SK-N-SH treated with all-trans-retinoic acid at 6 μM for 48 hours (cell line): ENCODE results near the gene HOXA7.

ENCODE experiments used
- ATAC-seq: fragments of 200-7000 bp; cut with Tn5 transposase; 3 replicates; pipeline ENCODE4 v1.9.1; 2020; ENCODE audit warnings: mild to moderate bottlenecking, moderate library complexity
- ARNTL ChIP-seq: fragments of 450-650 bp; formaldehyde crosslinking; IDR thresholded peaks from 2 replicates; pipeline ENCODE4 v1.5.0; 2020; ENCODE audit warnings: low read depth, mild to moderate bottlenecking, moderate library complexity, borderline replicate concordance
- BACH2 ChIP-seq: fragments of 250-450 bp; sonication (Bioruptor Pico); IDR thresholded peaks from 2 replicates; pipeline ENCODE4 v1.9.0; 2021; ENCODE audit warnings: mild to moderate bottlenecking, borderline replicate concordance
- CREB5 ChIP-seq: fragments of 250-450 bp; sonication (Bioruptor Pico); IDR thresholded peaks from 2 replicates; pipeline ENCODE4 v1.5.1; 2020; ENCODE audit warnings: low read depth, mild to moderate bottlenecking, moderate library complexity
- CSDC2 ChIP-seq: fragments of 250-450 bp; sonication (Bioruptor Pico); IDR thresholded peaks from 2 replicates; pipeline ENCODE4 v1.5.0; 2020; ENCODE audit warnings: mild to moderate bottlenecking, moderate library complexity
- ESRRG ChIP-seq: fragments of 250-450 bp; sonication (Bioruptor Pico); IDR thresholded peaks from 2 replicates; pipeline ENCODE4 v1.6.1; 2021; ENCODE audit warnings: mild to moderate bottlenecking
- ISL1 ChIP-seq: fragments of 250-450 bp; sonication (Bioruptor Pico); IDR thresholded peaks from 2 replicates; pipeline ENCODE4 v2.1.2; 2022; ENCODE audit warnings: mild to moderate bottlenecking, moderate library complexity
- OSR1 ChIP-seq: fragments of 250-450 bp; sonication (Bioruptor Pico); IDR thresholded peaks from 2 replicates; pipeline ENCODE4 v1.8.0; 2022; ENCODE audit warnings: moderate library complexity, mild to moderate bottlenecking, inconsistent platforms
- POU6F1 ChIP-seq: fragments of 250-450 bp; sonication (Bioruptor Pico); IDR thresholded peaks from 2 replicates; pipeline ENCODE4 v1.8.0; 2021; ENCODE audit warnings: low read depth, mild to moderate bottlenecking, moderate library complexity, borderline replicate concordance
- PPARA ChIP-seq: fragments of 250-450 bp; sonication (Bioruptor Pico); IDR thresholded peaks from 2 replicates; pipeline ENCODE4 v1.5.0; 2020; ENCODE audit warnings: mild to moderate bottlenecking, borderline replicate concordance
- RARB ChIP-seq: fragments of 250-450 bp; sonication (Bioruptor Pico); IDR thresholded peaks from 2 replicates; pipeline ENCODE4 v1.8.0; 2021; ENCODE audit warnings: mild to moderate bottlenecking, moderate library complexity
- SNAI2 ChIP-seq: fragments of 250-450 bp; sonication (Bioruptor Pico); IDR thresholded peaks from 2 replicates; pipeline ENCODE4 v1.5.0; 2020; ENCODE audit warnings: mild to moderate bottlenecking, moderate library complexity
- TCF4 ChIP-seq: fragments of 250-450 bp; sonication (Bioruptor Pico); IDR thresholded peaks from 2 replicates; pipeline ENCODE4 v1.8.0; 2021; ENCODE audit warnings: mild to moderate bottlenecking, moderate library complexity, borderline replicate concordance
- TOX ChIP-seq: fragments of 250-450 bp; sonication (Bioruptor Pico); IDR thresholded peaks from 2 replicates; pipeline ENCODE4 v1.8.0; 2021; ENCODE audit warnings: mild to moderate bottlenecking, moderate library complexity, borderline replicate concordance
- TSHZ2 ChIP-seq: fragments of 250-450 bp; sonication (Bioruptor Pico); IDR thresholded peaks from 2 replicates; pipeline ENCODE4 v1.5.0; 2020; ENCODE audit warnings: mild to moderate bottlenecking, moderate library complexity
- ZC3H10 ChIP-seq: fragments of 250-450 bp; sonication (Bioruptor Pico); IDR thresholded peaks from 2 replicates; pipeline ENCODE4 v1.5.1; 2021; ENCODE audit warnings: mild to moderate bottlenecking, moderate library complexity
- ZFP30 ChIP-seq: fragments of 450-650 bp; formaldehyde crosslinking; IDR thresholded peaks from 2 replicates; pipeline ENCODE4 v1.5.0; 2022; ENCODE audit warnings: mild to moderate bottlenecking, moderate library complexity
- ZNF565 ChIP-seq: fragments of 450-650 bp; formaldehyde crosslinking; conservative IDR thresholded peaks from 2 replicates; pipeline ENCODE4 v1.5.0; 2020; ENCODE audit warnings: low read depth, mild to moderate bottlenecking, moderate library complexity
- ZNF70 ChIP-seq: fragments of 450-650 bp; formaldehyde crosslinking; IDR thresholded peaks from 2 replicates; pipeline ENCODE4 v1.5.0; 2020; ENCODE audit warnings: mild to moderate bottlenecking, moderate library complexity
- ZNF8 ChIP-seq: fragments of 450-650 bp; formaldehyde crosslinking; IDR thresholded peaks from 2 replicates; pipeline ENCODE4 v1.5.0; 2020; ENCODE audit warnings: mild to moderate bottlenecking, moderate library complexity
- TF ChIP-seq, protein P1 (sequence below): fragments of 250-450 bp; sonication (Bioruptor Pico); IDR thresholded peaks from 2 replicates; pipeline ENCODE4 v1.8.0; 2020; ENCODE audit warnings: mild to moderate bottlenecking, moderate library complexity, borderline replicate concordance
- TF ChIP-seq, protein P2 (sequence below): fragments of 250-450 bp; sonication (Bioruptor Pico); IDR thresholded peaks from 2 replicates; pipeline ENCODE4 v1.5.1; 2021; ENCODE audit warnings: mild to moderate bottlenecking, moderate library complexity

Gene HOXA7

DNA sequence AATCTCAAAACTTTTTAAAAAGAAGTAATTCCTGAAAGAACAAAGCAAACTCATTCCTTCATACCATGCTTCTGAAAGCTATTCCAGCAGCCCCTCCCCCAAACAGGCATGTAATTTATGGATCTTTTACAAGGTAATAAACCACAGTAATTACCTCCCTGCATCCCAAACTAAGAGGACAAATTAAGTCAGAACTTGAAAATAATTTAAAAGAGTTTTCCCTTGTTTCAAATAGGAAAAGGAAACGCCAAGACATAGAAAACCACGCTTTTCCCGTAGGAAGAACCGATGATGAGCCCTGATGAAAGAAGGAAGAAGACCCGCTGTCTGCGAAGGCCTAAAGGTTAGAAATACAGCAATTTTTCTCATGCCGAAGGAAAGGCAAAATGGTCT lies 34.8 kb downstream of the HOXA7 start:
- ATAC-seq: no peak
- no peak for TF ChIP-seq ISL1 (CRISPR knock-in tag)
- no peak for TF ChIP-seq ARNTL (CRISPR knock-in tag)
- TF ChIP-seq ZFP30: no peak

GRCh38 chr7:27119412-27119911 lies 37.0 kb downstream of the HOXA7 start:
- TF ChIP-seq CSDC2 (no peak), ESRRG (CRISPR knock-in tag) (no peak), ZNF8 (CRISPR knock-in tag) (no peak), ZNF565 (CRISPR knock-in tag) (no peak), SNAI2 (CRISPR knock-in tag) (no peak), CREB5 (CRISPR knock-in tag) (no peak), ZFP30 (no peak), POU6F1 (CRISPR knock-in tag) (no peak), ISL1 (CRISPR knock-in tag) (no peak), TOX (CRISPR knock-in tag) (no peak), TSHZ2 (CRISPR knock-in tag) (no peak), OSR1 (CRISPR knock-in tag) (no peak)
- TF ChIP-seq, all 23 proteins: peak for 0
- ATAC-seq: no peak

DNA sequence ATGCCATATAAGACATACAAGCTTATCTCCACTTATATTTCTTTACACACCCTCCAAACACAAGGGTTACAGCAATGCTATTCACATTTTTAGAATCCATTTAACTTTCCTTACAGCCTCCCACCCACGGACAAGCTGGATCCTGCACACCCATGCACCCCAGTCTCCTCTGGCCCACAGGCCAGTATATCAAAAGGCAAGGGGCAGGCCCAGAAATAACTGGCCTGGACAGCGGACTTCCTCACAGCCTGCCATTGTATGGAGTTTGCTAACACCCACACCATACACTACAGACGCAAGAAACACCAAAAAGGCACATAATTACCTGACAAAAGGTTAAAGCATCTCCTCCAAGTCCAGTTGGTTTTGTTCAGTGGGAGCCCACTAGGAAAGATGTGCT lies 37.9 kb downstream of the HOXA7 start:
- TF ChIP-seq ZFP30 (no peak), BACH2 (CRISPR knock-in tag) (no peak), CSDC2 (no peak), POU6F1 (CRISPR knock-in tag) (no peak), OSR1 (CRISPR knock-in tag) (no peak), TOX (CRISPR knock-in tag) (no peak), ARNTL (CRISPR knock-in tag) (no peak), ESRRG (CRISPR knock-in tag) (no peak), TCF4 (CRISPR knock-in tag) (no peak), RARB (CRISPR knock-in tag) (no peak), TSHZ2 (CRISPR knock-in tag) (no peak), PPARA (CRISPR knock-in tag) (no peak), SNAI2 (CRISPR knock-in tag) (no peak), ZC3H10 (CRISPR knock-in tag) (no peak), ISL1 (CRISPR knock-in tag) (no peak), ZNF70 (CRISPR knock-in tag) (no peak)
- TF ChIP-seq, protein P1, sequence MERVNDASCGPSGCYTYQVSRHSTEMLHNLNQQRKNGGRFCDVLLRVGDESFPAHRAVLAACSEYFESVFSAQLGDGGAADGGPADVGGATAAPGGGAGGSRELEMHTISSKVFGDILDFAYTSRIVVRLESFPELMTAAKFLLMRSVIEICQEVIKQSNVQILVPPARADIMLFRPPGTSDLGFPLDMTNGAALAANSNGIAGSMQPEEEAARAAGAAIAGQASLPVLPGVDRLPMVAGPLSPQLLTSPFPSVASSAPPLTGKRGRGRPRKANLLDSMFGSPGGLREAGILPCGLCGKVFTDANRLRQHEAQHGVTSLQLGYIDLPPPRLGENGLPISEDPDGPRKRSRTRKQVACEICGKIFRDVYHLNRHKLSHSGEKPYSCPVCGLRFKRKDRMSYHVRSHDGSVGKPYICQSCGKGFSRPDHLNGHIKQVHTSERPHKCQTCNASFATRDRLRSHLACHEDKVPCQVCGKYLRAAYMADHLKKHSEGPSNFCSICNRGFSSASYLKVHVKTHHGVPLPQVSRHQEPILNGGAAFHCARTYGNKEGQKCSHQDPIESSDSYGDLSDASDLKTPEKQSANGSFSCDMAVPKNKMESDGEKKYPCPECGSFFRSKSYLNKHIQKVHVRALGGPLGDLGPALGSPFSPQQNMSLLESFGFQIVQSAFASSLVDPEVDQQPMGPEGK (CRISPR knock-in tag): no peak
- TF ChIP-seq, protein P2, sequence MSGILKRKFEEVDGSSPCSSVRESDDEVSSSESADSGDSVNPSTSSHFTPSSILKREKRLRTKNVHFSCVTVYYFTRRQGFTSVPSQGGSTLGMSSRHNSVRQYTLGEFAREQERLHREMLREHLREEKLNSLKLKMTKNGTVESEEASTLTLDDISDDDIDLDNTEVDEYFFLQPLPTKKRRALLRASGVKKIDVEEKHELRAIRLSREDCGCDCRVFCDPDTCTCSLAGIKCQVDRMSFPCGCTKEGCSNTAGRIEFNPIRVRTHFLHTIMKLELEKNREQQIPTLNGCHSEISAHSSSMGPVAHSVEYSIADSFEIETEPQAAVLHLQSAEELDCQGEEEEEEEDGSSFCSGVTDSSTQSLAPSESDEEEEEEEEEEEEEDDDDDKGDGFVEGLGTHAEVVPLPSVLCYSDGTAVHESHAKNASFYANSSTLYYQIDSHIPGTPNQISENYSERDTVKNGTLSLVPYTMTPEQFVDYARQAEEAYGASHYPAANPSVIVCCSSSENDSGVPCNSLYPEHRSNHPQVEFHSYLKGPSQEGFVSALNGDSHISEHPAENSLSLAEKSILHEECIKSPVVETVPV (CRISPR knock-in tag): no peak
- TF ChIP-seq, all 23 proteins: peak for 0
- ATAC-seq: no peak
